A549 treated with AZD9567 at 1 μM for 4 hours (cell line): Measurements from ENCODE around the gene CFAP65. TPM values are rescaled to one million over a fixed set of nuclear protein-coding genes. Genes with fewer than 3 reads are reported as not detected.

Experiments used
- total RNA-seq: library from RNA; stranded (reverse); fragments of 200-300 nt; extraction: Qiagen RNA extraction; gene quantifications from 5 replicates; pipeline ENCODE4 v1.2.3, GENCODE V29; 2022; ENCODE audit not compliant: insufficient read depth

CFAP65 gene
- total RNA-seq, result 0.13 to 0.22 TPM (median 0.18 TPM) in 4 of 5 replicates, not detected in the other

GRCh38 chr2:219041252-219041651 lies at the start of gene CFAP65:
CFAP65 (minus strand) TSS chr2:219041516; CDS start chr2:219039048, 2,468 bp downstream.

GRCh38 chr2:219060821-219061791 lies 19.8 kb upstream of the CFAP65 start, which contains the start of gene IHH:
IHH (minus strand) TSS chr2:219060921; CDS start chr2:219060467, 454 bp downstream.

GRCh38 chr2:218993345-218994315 lies 47.7 kb downstream of the CFAP65 start, which contains the start of gene CRYBA2:
CRYBA2 (minus strand) TSS chr2:218993422; CDS start chr2:218993176, 246 bp downstream.

GRCh38 chr2:218985021-218985324 lies 56.3 kb downstream of the CFAP65 start, which contains the start of gene FEV:
FEV (minus strand) TSS chr2:218985184; CDS start chr2:218985075, 109 bp downstream.

GRCh38 chr2:218959141-218959731 lies 82.1 kb downstream of the CFAP65 start, which contains the start of gene CDK5R2:
CDK5R2 (plus strand) TSS chr2:218959666; CDS start chr2:218959821, 155 bp downstream.

Other genes with a start within 250 kb of the CFAP65 start
- 0.03 TPM in 1 of 5 replicates, not detected in the others for gene PRKAG3, start 209.7 kb downstream of the CFAP65 start, total RNA-seq
- 0.18 to 0.25 TPM (median 0.23 TPM) in 4 of 5 replicates, not detected in the other for gene WNT6, start 181.7 kb downstream of the CFAP65 start, total RNA-seq
- 0.06 to 0.14 TPM (median 0.11 TPM) in 4 of 5 replicates, not detected in the other for gene WNT10A, start 160.7 kb downstream of the CFAP65 start, total RNA-seq
- gene CDK5R2, start 81.8 kb downstream of the CFAP65 start, total RNA-seq, result 2.9 to 5.3 TPM (median 4.8 TPM) in 5 replicates
- gene FEV, start 56.3 kb downstream of the CFAP65 start, total RNA-seq, result 0.03 TPM in 1 of 5 replicates, not detected in the others
- gene CRYBA2, start 48.1 kb downstream of the CFAP65 start, total RNA-seq, result not detected in 5 replicates
- gene IHH, start 19.4 kb upstream of the CFAP65 start, total RNA-seq, result 0.27 to 0.62 TPM (median 0.46 TPM) in 4 of 5 replicates, not detected in the other
- 14.5 to 40.0 TPM (median 16.5 TPM) in 5 replicates for gene NHEJ1, start 119.3 kb upstream of the CFAP65 start, total RNA-seq
- 0.68 to 1.2 TPM (median 0.92 TPM) in 4 of 5 replicates, not detected in the other for gene SLC23A3, start 128.5 kb upstream of the CFAP65 start, total RNA-seq
- 42.4 to 47.3 TPM (median 45.6 TPM) in 5 replicates for gene CNPPD1, start 135.4 kb upstream of the CFAP65 start, total RNA-seq
- 61.8 to 86.6 TPM (median 81.2 TPM) in 5 replicates for gene RETREG2, start 136.8 kb upstream of the CFAP65 start, total RNA-seq
- 19.0 to 24.6 TPM (median 21.7 TPM) in 5 replicates for gene ZFAND2B, start 165.3 kb upstream of the CFAP65 start, total RNA-seq
- gene ABCB6, start 177.4 kb upstream of the CFAP65 start, total RNA-seq, result 27.7 to 35.3 TPM (median 30.6 TPM) in 5 replicates
- gene ATG9A, start 188.1 kb upstream of the CFAP65 start, total RNA-seq, result 37.4 to 46.2 TPM (median 40.8 TPM) in 5 replicates
- 14.6 to 31.0 TPM (median 19.9 TPM) in 5 replicates for gene ANKZF1, start 188.3 kb upstream of the CFAP65 start, total RNA-seq
- 5.6 to 7.1 TPM (median 5.9 TPM) in 5 replicates for gene GLB1L, start 203.9 kb upstream of the CFAP65 start, total RNA-seq
- 23.5 to 31.2 TPM (median 28.5 TPM) in 5 replicates for gene STK16, start 204.0 kb upstream of the CFAP65 start, total RNA-seq
- 0.13 to 0.22 TPM (median 0.19 TPM) in 4 of 5 replicates, not detected in the other for gene TUBA4B, start 211.7 kb upstream of the CFAP65 start, total RNA-seq
- 242 to 422 TPM (median 253 TPM) in 5 replicates for gene TUBA4A, start 212.4 kb upstream of the CFAP65 start, total RNA-seq
- gene DNAJB2, start 237.8 kb upstream of the CFAP65 start, total RNA-seq, result 26.0 to 41.0 TPM (median 35.4 TPM) in 5 replicates